Gastrocnemius medialis (tissue), 4 donors: ENCODE results near the gene SPEG. TPM values are rescaled to one million over a fixed set of nuclear protein-coding genes. Genes with fewer than 3 reads are reported as not detected.

Experiments
- ATAC-seq, 2 donors: fragments of 150-250 bp; one replicate each; pipeline ENCODE4 v1.9.1; 2016
- DNase-seq, 2 donors: peaks; one replicate each; pipeline ENCODE4 v3.0.0-alpha.2; 2019
- H3K27ac ChIP-seq, 4 donors: fragments of 200-600 bp; sonication (generic); 1 replicate in 1 of 4; 2 replicates in 3 of 4; pipeline ENCODE4 v1.5.1; 2016 to 2018; ENCODE audit warnings: mild to moderate bottlenecking in 2 of 4, moderate library complexity in 1 of 4
- H3K27me3 ChIP-seq, 3 donors: fragments of 200-600 bp; sonication (generic) in 2 of 3; 1 replicate in 1 of 3; 2 replicates in 2 of 3; pipeline versions ENCODE4 v1.5.1 to v1.6.0; 2016 to 2019; ENCODE audit warnings: mild to moderate bottlenecking in 1 of 3, moderate library complexity in 1 of 3
- H3K36me3 ChIP-seq, 2 donors: fragments of 200-600 bp; sonication (generic) in 1 of 2; one replicate each; pipeline ENCODE4 v1.5.1; 2017 to 2018
- H3K4me1 ChIP-seq, 2 donors: fragments of 200-600 bp; sonication (generic) in 1 of 2; one replicate each; pipeline ENCODE4 v1.5.1; 2016 to 2017; ENCODE audit warnings: mild to moderate bottlenecking in 2 of 2
- H3K4me3 ChIP-seq, 4 donors: fragments of 200-600 bp; sonication (generic) in 3 of 4; 1 replicate in 1 of 4; 2 replicates in 3 of 4; pipeline ENCODE4 v1.5.1; 2016 to 2019; ENCODE audit warnings: mild to moderate bottlenecking in 2 of 4
- H3K9me3 ChIP-seq, 3 donors: fragments of 200-600 bp; sonication (generic) in 2 of 3; 1 replicate in 1 of 3; 2 replicates in 2 of 3; pipeline ENCODE4 v1.5.1; 2016 to 2019
- POLR2A ChIP-seq, 2 donors: fragments of 450-650 bp; IDR thresholded peaks; one replicate each; pipeline ENCODE4 v1.6.1; 2017; ENCODE audit warnings: antibody characterized with exemption in 2 of 2, mild to moderate bottlenecking in 2 of 2, moderate library complexity in 2 of 2
- in situ Hi-C, 4 donors: fragments of 200-750 bp; cut with MboI; loops; one replicate each; pipeline versions ENCODE4 v1.15.0 to v1.8.0; 2017; ENCODE audit warnings: low sequenced_read_pairs in 4 of 4
- intact Hi-C: fragments of 100-400 bp; cut with DNase I; formaldehyde crosslinking; loops from one replicate; pipeline ENCODE4 v1.15.1; 2023; ENCODE audit warnings: low total_unique reads
- total RNA-seq, 4 donors: library from RNA; depleted of rRNA; stranded (reverse); fragments of >200 nt; gene quantifications; one replicate each; pipeline versions ENCODE4 v1.1.0 to v1.2.3, GENCODE V29; 2016
- TF ChIP-seq, protein P1 (sequence below), 5 experiments: fragments of 450-650 bp in 3 of 5; fragments of 200-600 bp in 2 of 5; sonication (generic) in 2 of 5; IDR thresholded peaks in 4 of 5; conservative IDR thresholded peaks in 1 of 5; 1 replicate in 4 of 5; 2 replicates in 1 of 5; pipeline ENCODE4 v1.5.1; 2016 to 2019; ENCODE audit warnings: antibody characterized with exemption in 5 of 5, mild to moderate bottlenecking in 3 of 5, moderate library complexity in 3 of 5

Gene SPEG
- total RNA-seq, 4 donors from 2014 or later: 104 to 387 (median 222) TPM

- Histone ChIP-seq H3K36me3 (peaks cover 0 to 2% of the 10 kb centered on the region in 2 donors), H3K4me3 (no peak overlapping the region), H3K4me1 (no peaks in the 10 kb centered on the region), H3K9me3 (no peaks in the 10 kb centered on the region), H3K27ac (no peak overlapping the region), H3K27me3 (no peaks in the 10 kb centered on the region)
- intact Hi-C loops: loop anchor here (5.0 to 10.0 kb wide), 2 partner anchors 72 to 239 kb away; no protein-coding TSS in a partner anchor
- no peak for ATAC-seq
- no peak for DNase-seq
- TF ChIP-seq, protein P1, sequence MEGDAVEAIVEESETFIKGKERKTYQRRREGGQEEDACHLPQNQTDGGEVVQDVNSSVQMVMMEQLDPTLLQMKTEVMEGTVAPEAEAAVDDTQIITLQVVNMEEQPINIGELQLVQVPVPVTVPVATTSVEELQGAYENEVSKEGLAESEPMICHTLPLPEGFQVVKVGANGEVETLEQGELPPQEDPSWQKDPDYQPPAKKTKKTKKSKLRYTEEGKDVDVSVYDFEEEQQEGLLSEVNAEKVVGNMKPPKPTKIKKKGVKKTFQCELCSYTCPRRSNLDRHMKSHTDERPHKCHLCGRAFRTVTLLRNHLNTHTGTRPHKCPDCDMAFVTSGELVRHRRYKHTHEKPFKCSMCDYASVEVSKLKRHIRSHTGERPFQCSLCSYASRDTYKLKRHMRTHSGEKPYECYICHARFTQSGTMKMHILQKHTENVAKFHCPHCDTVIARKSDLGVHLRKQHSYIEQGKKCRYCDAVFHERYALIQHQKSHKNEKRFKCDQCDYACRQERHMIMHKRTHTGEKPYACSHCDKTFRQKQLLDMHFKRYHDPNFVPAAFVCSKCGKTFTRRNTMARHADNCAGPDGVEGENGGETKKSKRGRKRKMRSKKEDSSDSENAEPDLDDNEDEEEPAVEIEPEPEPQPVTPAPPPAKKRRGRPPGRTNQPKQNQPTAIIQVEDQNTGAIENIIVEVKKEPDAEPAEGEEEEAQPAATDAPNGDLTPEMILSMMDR (IDR thresholded peaks at IDR 0.05 in 4 of 5, conservative IDR thresholded peaks at IDR 0.05 in 1 of 5): no peak
- TF ChIP-seq POLR2A (IDR thresholded peaks at IDR 0.05): no peak
- in situ Hi-C loops: loop anchor here in 3 of 4 donors (5.0 to 25.0 kb wide), 3 partner anchors 111 to 247 kb away; partner anchors contain the start of gene DNAJB2 (in 1 of the 3)
Measured at GRCh38 chr2:219533930-219534661, 99.5 kb downstream of the SPEG start.

DNA sequence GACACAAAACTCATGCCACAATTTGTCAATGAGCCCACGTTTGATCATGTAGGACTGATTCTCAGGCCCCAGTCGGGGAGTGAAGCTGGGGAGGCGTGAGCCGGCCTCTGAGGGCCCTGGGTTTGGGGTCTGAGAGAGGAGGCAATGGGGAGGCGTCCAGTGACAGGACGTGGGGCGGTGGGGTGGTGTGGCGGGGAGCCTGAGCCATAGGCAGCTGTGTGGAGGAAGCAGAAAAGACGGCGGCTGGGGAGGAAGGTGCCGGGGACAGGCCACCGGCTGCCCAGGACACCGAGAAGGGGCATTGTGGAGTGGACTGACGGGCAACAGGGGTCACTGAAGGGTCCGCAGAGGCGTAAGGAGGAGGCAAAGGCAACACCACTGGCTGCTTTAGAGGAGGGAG lies 101.8 kb downstream of the SPEG start:
- Histone ChIP-seq H3K36me3 (peaks cover 0 to 23% of the 10 kb centered on the region in 2 donors), H3K4me1 (peaks cover 0 to 1% of the 10 kb centered on the region in 2 donors), H3K27me3 (no peaks in the 10 kb centered on the region), H3K9me3 (no peaks in the 10 kb centered on the region), H3K4me3 (no peak overlapping the region), H3K27ac (no peak overlapping the region)
- ATAC-seq (no peak), DNase-seq (no peak)
- in situ Hi-C loops (loop anchor here in 2 of 4 donors (10.0 to 25.0 kb wide), 2 partner anchors 108 to 249 kb away; partner anchors contain the start of gene DNAJB2 (in 1 of the 2)), intact Hi-C loops (loop anchor here (10.0 kb wide), 1 partner anchor 242 kb away; no protein-coding TSS in a partner anchor)
- TF ChIP-seq POLR2A (IDR thresholded peaks at IDR 0.05): no peak

DNA sequence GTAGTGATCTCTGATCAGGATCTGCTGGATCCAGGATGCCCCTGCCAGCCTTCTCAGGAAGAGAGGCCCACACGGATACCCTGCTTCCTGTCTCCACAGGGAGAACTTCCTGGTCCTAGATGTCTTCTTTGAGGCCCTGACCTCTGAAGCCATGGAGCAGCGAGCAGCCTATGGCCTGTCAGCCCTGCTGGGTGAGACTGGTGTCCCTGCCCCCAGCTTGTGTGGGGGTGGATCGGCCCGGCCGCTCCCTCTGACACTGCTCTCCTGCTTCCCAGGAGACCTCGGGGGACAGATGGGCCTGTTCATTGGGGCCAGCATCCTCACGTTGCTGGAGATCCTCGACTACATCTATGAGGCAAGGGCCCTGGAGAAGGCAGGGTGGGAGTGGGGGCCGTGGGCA lies 102.3 kb downstream of the SPEG start:
- no peaks in the 10 kb centered on the region for H3K9me3 ChIP-seq
- intact Hi-C loops: loop anchor here (10.0 kb wide), 1 partner anchor 242 kb away; no protein-coding TSS in a partner anchor
- no peak overlapping the region for H3K27ac ChIP-seq
- H3K4me1 ChIP-seq: peaks cover 0 to 7% of the 10 kb centered on the region in 2 donors
- no peaks in the 10 kb centered on the region for H3K27me3 ChIP-seq
- in situ Hi-C loops: loop anchor here in 2 of 4 donors (10.0 to 25.0 kb wide), 2 partner anchors 108 to 250 kb away; partner anchors contain the start of gene DNAJB2 (in 1 of the 2)
- ATAC-seq (no peak), DNase-seq (no peak)
- peaks cover 0 to 23% of the 10 kb centered on the region in 2 donors for H3K36me3 ChIP-seq
- no peak overlapping the region for H3K4me3 ChIP-seq
- TF ChIP-seq, protein P1 (IDR thresholded peaks at IDR 0.05 in 4 of 5, conservative IDR thresholded peaks at IDR 0.05 in 1 of 5): no peak
- no peak for TF ChIP-seq POLR2A (IDR thresholded peaks at IDR 0.05)

DNA sequence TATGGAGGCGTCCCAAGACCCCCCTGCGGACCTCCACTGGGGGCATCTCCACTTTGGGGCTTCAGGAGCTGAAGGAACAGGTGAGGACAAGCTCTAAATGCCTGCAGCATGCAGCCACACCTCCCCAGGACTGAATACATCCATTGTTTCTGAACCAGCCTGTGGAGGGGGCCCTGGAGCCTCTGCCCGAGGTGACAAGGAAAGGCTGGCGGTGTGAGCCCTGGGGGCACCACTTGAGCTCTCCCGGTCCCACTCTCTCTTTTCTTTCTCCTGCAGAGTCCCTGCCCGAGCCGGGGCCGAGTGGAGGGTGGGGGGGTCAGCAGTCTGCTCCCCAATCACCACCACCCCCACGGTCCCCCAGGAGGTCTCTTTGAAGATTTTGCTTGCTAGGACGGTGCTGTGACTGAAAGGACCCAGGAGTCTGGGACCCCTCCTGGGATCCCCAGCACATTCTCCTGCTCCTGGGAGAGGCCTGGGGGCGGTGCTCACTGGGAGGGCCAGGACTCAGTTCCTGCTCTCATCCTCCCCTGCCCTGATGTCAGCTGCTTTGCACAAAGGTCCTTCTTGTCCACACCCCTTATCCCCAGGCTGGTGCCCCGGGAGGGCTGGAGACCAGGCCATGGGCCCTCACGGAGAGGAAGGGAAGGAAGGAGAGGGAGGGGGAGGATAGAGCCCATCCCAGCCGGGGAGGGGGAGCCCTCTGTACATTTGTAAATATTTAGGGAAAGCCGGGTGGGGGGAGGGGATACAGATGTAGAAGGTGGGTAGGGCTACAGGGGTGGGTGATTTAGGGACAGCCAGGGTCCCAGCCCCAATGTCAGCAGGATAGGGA lies 103.2 kb downstream of the SPEG start:
- Histone ChIP-seq H3K36me3 (peaks cover 0 to 23% of the 10 kb centered on the region in 2 donors), H3K9me3 (no peaks in the 10 kb centered on the region), H3K27me3 (no peaks in the 10 kb centered on the region), H3K4me1 (peaks cover 7 to 16% of the 10 kb centered on the region in 2 donors), H3K27ac (no peak overlapping the region), H3K4me3 (no peak overlapping the region)
- ATAC-seq (no peak), DNase-seq (no peak)
- in situ Hi-C loops: loop anchor here in 2 of 4 donors (10.0 to 25.0 kb wide), 2 partner anchors 107 to 251 kb away; partner anchors contain the start of gene DNAJB2 (in 1 of the 2)
- intact Hi-C loops: loop anchor here (10.0 kb wide), 1 partner anchor 243 kb away; no protein-coding TSS in a partner anchor
- TF ChIP-seq POLR2A (IDR thresholded peaks at IDR 0.05): no peak
- TF ChIP-seq, protein P1 (IDR thresholded peaks at IDR 0.05 in 4 of 5, conservative IDR thresholded peaks at IDR 0.05 in 1 of 5): no peak
